ENCODE measurements around the gene DFFB.

DNA sequence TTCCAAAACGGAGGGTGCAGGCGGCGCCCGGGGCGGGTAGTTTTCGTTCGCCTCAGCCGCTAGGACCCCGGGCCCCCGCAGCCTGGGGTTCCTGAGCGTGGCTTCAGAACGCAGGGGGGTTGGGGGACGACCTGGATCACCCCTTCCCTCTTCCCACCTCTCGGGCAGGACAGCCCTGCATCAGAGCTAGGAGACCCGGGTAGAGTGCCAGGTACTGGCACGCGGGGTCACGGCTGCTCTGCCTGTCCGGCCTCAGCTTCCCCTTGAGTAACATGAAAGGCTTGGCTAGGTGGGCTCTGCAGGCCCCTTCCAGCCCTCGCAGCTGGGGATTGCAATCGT is 484 bp downstream of the DFFB start:
- no peak for TF ChIP-seq CTCF (tag by site-specific recombination; IDR thresholded peaks at IDR 0.05)
- no peak for TF ChIP-seq ZNF354C (tag by site-specific recombination; IDR thresholded peaks at IDR 0.05; ENCODE audit: borderline replicate concordance, low read depth)
- TF ChIP-seq, protein P1, sequence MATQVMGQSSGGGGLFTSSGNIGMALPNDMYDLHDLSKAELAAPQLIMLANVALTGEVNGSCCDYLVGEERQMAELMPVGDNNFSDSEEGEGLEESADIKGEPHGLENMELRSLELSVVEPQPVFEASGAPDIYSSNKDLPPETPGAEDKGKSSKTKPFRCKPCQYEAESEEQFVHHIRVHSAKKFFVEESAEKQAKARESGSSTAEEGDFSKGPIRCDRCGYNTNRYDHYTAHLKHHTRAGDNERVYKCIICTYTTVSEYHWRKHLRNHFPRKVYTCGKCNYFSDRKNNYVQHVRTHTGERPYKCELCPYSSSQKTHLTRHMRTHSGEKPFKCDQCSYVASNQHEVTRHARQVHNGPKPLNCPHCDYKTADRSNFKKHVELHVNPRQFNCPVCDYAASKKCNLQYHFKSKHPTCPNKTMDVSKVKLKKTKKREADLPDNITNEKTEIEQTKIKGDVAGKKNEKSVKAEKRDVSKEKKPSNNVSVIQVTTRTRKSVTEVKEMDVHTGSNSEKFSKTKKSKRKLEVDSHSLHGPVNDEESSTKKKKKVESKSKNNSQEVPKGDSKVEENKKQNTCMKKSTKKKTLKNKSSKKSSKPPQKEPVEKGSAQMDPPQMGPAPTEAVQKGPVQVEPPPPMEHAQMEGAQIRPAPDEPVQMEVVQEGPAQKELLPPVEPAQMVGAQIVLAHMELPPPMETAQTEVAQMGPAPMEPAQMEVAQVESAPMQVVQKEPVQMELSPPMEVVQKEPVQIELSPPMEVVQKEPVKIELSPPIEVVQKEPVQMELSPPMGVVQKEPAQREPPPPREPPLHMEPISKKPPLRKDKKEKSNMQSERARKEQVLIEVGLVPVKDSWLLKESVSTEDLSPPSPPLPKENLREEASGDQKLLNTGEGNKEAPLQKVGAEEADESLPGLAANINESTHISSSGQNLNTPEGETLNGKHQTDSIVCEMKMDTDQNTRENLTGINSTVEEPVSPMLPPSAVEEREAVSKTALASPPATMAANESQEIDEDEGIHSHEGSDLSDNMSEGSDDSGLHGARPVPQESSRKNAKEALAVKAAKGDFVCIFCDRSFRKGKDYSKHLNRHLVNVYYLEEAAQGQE (tag by site-specific recombination; IDR thresholded peaks at IDR 0.05) = no peak
- no peak for TF ChIP-seq ZNF274 (IDR thresholded peaks at IDR 0.05; ENCODE audit: low read length)
- no peak for TF ChIP-seq ZNF274 (tag by site-specific recombination; IDR thresholded peaks at IDR 0.05; ENCODE audit: borderline replicate concordance)
- TF ChIP-seq KLF16 (tag by site-specific recombination; IDR thresholded peaks at IDR 0.05) = no peak
- no peak for TF ChIP-seq ZNF677 (tag by site-specific recombination; IDR thresholded peaks at IDR 0.05)
- TF ChIP-seq, protein P2, sequence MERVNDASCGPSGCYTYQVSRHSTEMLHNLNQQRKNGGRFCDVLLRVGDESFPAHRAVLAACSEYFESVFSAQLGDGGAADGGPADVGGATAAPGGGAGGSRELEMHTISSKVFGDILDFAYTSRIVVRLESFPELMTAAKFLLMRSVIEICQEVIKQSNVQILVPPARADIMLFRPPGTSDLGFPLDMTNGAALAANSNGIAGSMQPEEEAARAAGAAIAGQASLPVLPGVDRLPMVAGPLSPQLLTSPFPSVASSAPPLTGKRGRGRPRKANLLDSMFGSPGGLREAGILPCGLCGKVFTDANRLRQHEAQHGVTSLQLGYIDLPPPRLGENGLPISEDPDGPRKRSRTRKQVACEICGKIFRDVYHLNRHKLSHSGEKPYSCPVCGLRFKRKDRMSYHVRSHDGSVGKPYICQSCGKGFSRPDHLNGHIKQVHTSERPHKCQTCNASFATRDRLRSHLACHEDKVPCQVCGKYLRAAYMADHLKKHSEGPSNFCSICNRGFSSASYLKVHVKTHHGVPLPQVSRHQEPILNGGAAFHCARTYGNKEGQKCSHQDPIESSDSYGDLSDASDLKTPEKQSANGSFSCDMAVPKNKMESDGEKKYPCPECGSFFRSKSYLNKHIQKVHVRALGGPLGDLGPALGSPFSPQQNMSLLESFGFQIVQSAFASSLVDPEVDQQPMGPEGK (tag by site-specific recombination; IDR thresholded peaks at IDR 0.05) = no peak
- no peak for TF ChIP-seq ZNF623 (tag by site-specific recombination; IDR thresholded peaks at IDR 0.05)

Measured in HEK293 (cell line).